Esophagus muscularis mucosa (tissue), 4 donors: Measurements from ENCODE around the gene PSMB3. TPM values are rescaled to one million over a fixed set of nuclear protein-coding genes. Genes with fewer than 3 reads are reported as not detected.

Experiments
- DNase-seq: peaks from one replicate; pipeline ENCODE4 v3.0.0-alpha.2; 2017; ENCODE audit errors: extremely low spot score
- H3K27ac ChIP-seq, 4 donors: fragments of 200-600 bp; sonication (generic); replicated peaks in 1 of 4; 1 replicate in 3 of 4; 2 replicates in 1 of 4; pipeline ENCODE4 v1.5.1; 2016 to 2019; ENCODE audit warnings: mild to moderate bottlenecking in 1 of 4
- H3K27me3 ChIP-seq, 4 donors: fragments of 200-600 bp; sonication (generic); one replicate each; pipeline versions ENCODE4 v1.5.1 to v1.6.0; 2016 to 2019
- H3K36me3 ChIP-seq, 4 donors: fragments of 200-600 bp; sonication (generic); one replicate each; pipeline ENCODE4 v1.5.1; 2016 to 2019
- H3K4me1 ChIP-seq, 4 donors: fragments of 200-600 bp; sonication (generic); one replicate each; pipeline ENCODE4 v1.5.1; 2016 to 2019
- H3K4me3 ChIP-seq, 4 donors: fragments of 200-600 bp; sonication (generic); 1 replicate in 2 of 4; 2 replicates in 2 of 4; pipeline ENCODE4 v1.5.1; 2016 to 2019; ENCODE audit warnings: mild to moderate bottlenecking in 4 of 4, moderate library complexity in 1 of 4
- H3K9me3 ChIP-seq, 4 donors: fragments of 200-600 bp; sonication (generic); 1 replicate in 3 of 4; 2 replicates in 1 of 4; pipeline ENCODE4 v1.5.1; 2016 to 2019
- EP300 ChIP-seq: sonication (generic); formaldehyde crosslinking; IDR thresholded peaks from one replicate; pipeline ENCODE4 v1.6.1; 2017; ENCODE audit warnings: antibody characterized with exemption
- POLR2A ChIP-seq: fragments of 450-650 bp; IDR thresholded peaks from one replicate; pipeline ENCODE4 v1.6.1; 2017; ENCODE audit warnings: antibody characterized with exemption, moderate library complexity, mild to moderate bottlenecking, low read depth
- POLR2AphosphoS5 ChIP-seq, 2 donors: sonication (generic); formaldehyde crosslinking; IDR thresholded peaks; one replicate each; pipeline ENCODE4 v1.6.1; 2017; ENCODE audit warnings: antibody characterized with exemption in 2 of 2
- WGBS: methylation state at CpG from one replicate; pipeline ENCODE4 v1.1.5; 2018; 5-methylcytosine and 5-hydroxymethylcytosine counted together
- intact Hi-C: fragments of 100-400 bp; cut with DNase I; formaldehyde crosslinking; loops from one replicate; pipeline ENCODE4 v1.15.1; 2023
- total RNA-seq, 4 donors: library from RNA; depleted of rRNA; stranded (reverse); fragments of >200 nt; gene quantifications; one replicate each; pipeline versions ENCODE4 v1.1.0 to v1.2.1, GENCODE V29; 2016
- TF ChIP-seq, protein P1 (sequence below), 3 experiments: fragments of 200-600 bp in 2 of 3; fragments of 450-650 bp in 1 of 3; sonication (generic) in 2 of 3; IDR thresholded peaks; one replicate each; pipeline ENCODE4 v1.5.1; 2017 to 2019; ENCODE audit warnings: antibody characterized with exemption in 3 of 3, mild to moderate bottlenecking in 2 of 3, moderate library complexity in 1 of 3

The PSMB3 gene
- total RNA-seq, 4 donors from 2014 or later: 122 to 158 (median 137) TPM

GRCh38 chr17:38705523-38705802 is 47.1 kb upstream of the PSMB3 start:
- Histone ChIP-seq H3K4me3 (peak overlapping the region; percentile 67 to 99 (median 90)), H3K27ac (peak overlapping the region; percentile 94 to 98 (median 96)), H3K4me1 (peaks cover 22 to 61% (median 54%) of the 10 kb centered on the region in 4 donors), H3K9me3 (no peaks in the 10 kb centered on the region), H3K36me3 (peaks cover 7 to 33% (median 28%) of the 10 kb centered on the region in 4 donors), H3K27me3 (no peaks in the 10 kb centered on the region)
- no peak for DNase-seq
- TF ChIP-seq, protein P1, sequence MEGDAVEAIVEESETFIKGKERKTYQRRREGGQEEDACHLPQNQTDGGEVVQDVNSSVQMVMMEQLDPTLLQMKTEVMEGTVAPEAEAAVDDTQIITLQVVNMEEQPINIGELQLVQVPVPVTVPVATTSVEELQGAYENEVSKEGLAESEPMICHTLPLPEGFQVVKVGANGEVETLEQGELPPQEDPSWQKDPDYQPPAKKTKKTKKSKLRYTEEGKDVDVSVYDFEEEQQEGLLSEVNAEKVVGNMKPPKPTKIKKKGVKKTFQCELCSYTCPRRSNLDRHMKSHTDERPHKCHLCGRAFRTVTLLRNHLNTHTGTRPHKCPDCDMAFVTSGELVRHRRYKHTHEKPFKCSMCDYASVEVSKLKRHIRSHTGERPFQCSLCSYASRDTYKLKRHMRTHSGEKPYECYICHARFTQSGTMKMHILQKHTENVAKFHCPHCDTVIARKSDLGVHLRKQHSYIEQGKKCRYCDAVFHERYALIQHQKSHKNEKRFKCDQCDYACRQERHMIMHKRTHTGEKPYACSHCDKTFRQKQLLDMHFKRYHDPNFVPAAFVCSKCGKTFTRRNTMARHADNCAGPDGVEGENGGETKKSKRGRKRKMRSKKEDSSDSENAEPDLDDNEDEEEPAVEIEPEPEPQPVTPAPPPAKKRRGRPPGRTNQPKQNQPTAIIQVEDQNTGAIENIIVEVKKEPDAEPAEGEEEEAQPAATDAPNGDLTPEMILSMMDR (IDR thresholded peaks at IDR 0.05): no peak
- TF ChIP-seq POLR2A: no peak
- TF ChIP-seq EP300: no peak
- no peak for TF ChIP-seq POLR2AphosphoS5 (IDR thresholded peaks at IDR 0.05)
- 3% methylated on average over 8 of the region's 32 CpGs for WGBS
- intact Hi-C loops: no loop called here

DNA sequence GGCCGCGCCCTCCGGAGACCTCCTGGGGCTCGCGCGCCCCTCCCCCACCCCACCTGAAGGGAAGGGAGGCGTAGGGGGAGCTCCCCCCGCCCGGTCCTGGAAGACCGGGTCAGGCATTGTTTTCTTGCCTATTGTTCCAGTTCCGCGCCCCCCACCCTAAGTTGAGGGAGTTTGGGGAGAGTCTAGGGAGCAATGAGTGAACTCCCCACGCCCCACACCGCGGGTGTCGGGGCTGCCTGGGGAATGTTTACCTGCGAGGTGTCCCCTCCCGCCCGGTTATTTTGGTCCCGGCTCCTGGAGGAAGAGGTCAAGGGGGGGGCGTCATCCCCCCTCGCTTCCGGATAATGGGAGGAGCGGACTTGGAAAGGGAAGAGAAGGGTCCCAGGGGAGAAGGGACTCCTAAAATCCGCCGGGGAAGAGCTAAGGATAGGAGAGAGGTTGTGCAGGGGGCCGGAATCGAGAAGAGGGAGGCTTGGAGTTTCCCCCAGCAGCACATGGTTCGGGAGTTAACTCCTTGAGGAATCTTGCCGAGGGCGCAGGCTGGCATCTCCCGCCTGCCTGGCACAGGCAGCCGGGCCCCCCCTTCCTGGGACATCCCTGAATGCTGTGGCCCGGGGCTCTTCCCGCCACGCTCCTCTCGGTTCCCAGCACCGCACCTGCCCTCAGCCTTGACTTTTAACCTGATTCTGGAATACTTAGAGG is 46.6 kb upstream of the PSMB3 start:
- no peak for DNase-seq
- Histone ChIP-seq H3K27ac (peak overlapping the region; percentile 94 to 98 (median 96)), H3K36me3 (peaks cover 7 to 38% (median 31%) of the 10 kb centered on the region in 4 donors), H3K4me3 (peak overlapping the region; percentile 67 to 99 (median 90)), H3K4me1 (peaks cover 22 to 59% (median 54%) of the 10 kb centered on the region in 4 donors), H3K9me3 (no peaks in the 10 kb centered on the region), H3K27me3 (no peaks in the 10 kb centered on the region)
- 0% methylated on average over 22 of the region's 38 CpGs for WGBS
- TF ChIP-seq EP300 (no peak), POLR2AphosphoS5 (IDR thresholded peaks at IDR 0.05) (peak; percentile 18 to 37)
- TF ChIP-seq, protein P1 (IDR thresholded peaks at IDR 0.05): no peak
- intact Hi-C loops: no loop called here

DNA sequence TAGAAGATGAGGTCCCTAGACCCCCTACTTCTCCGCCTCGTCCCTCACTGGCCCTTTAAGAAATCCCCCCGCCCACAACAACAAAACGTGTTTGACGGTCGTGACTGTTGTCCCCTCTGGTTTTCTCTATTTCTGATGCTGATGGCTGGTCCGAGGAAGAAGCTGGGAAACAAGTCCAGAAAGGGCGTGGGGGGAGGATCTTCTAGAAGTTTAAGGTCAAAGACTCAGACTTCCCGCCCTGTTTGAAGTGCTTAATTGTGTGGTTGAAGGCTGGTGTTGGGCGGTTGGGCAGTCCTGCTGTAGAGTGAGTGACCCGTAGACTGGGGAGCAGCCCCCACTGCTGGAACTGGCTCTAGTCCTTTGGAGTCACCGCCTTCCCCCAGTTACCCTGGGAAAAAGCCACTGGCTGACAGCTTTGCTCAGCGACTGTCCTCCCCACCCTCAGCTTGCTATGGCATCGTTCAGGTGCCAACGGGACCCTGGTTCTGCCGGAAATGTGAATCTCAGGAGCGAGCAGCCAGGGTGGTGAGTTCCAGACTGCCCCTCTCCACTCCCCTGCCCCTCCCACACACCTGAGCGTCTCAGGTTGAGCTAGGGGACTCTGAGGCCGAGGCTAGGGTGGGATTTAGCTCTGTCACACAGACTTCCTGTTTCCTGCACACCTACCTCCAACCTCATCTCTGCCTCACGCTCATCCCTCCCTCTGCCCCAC is 45.9 kb upstream of the PSMB3 start:
- TF ChIP-seq, protein P1 (IDR thresholded peaks at IDR 0.05): no peak
- TF ChIP-seq POLR2AphosphoS5 (IDR thresholded peaks at IDR 0.05) (no peak), POLR2A (no peak), EP300 (no peak)
- Histone ChIP-seq H3K27me3 (no peaks in the 10 kb centered on the region), H3K36me3 (peaks cover 11 to 45% (median 38%) of the 10 kb centered on the region in 4 donors), H3K4me1 (peaks cover 19 to 54% (median 47%) of the 10 kb centered on the region in 4 donors), H3K27ac (peak overlapping the region; percentile 94 to 98 (median 96)), H3K4me3 (peak overlapping the region; percentile 67 to 99 (median 90)), H3K9me3 (no peaks in the 10 kb centered on the region)
- WGBS: 14% methylated on average over 19 of the region's 20 CpGs
- no peak for DNase-seq
- intact Hi-C loops: no loop called here

GRCh38 chr17:38707678-38708351 is 44.7 kb upstream of the PSMB3 start:
- no peak for TF ChIP-seq POLR2A
- TF ChIP-seq, protein P1 (IDR thresholded peaks at IDR 0.05): no peak
- Histone ChIP-seq H3K4me1 (peaks cover 26 to 49% (median 40%) of the 10 kb centered on the region in 4 donors), H3K27ac (peak overlapping the region in 1 of 4 donors; percentile 98), H3K36me3 (peaks cover 20 to 57% (median 49%) of the 10 kb centered on the region in 4 donors), H3K4me3 (no peak overlapping the region), H3K27me3 (no peaks in the 10 kb centered on the region), H3K9me3 (no peaks in the 10 kb centered on the region)
- intact Hi-C loops: no loop called here
- 76% methylated on average over 17 of the region's 21 CpGs for WGBS
- no peak for DNase-seq
